ACHN (cell line): Measurements from ENCODE around the gene PAK1.
A peak's percentile ranks its signal among the peaks of the same experiment; 100 is the strongest.
"Not testable (repeated sequence)": the region's sequence is repeated elsewhere in the genome, so short reads cannot be mapped to it uniquely, and the experiment has no call there.

Experiments used
- DNase-seq: peaks from one replicate; pipeline ENCODE4 v3.0.0-alpha.2; 2015
- in situ Hi-C: cut with HindIII; loops from 2 replicates; pipeline ENCODE4 v1.10.0; 2017; ENCODE audit warnings: low sequenced_read_pairs, low pct_ligation_motif_present, low pct_unique_long_range_greater_than_20kb

Gene PAK1

GRCh38 chr11:77300695-77301094, 173.2 kb downstream of the PAK1 start:
- in situ Hi-C loops, result no loop called here
- no peak for DNase-seq

GRCh38 chr11:77300028-77300427, 173.9 kb downstream of the PAK1 start:
- DNase-seq, result peak; percentile 5

GRCh38 chr11:77299528-77299993, 174.3 kb downstream of the PAK1 start:
- no peak for DNase-seq
- in situ Hi-C loops, result no loop called here

More at GRCh38 chr11:77300028-77300427, 173.9 kb downstream of the PAK1 start:
- in situ Hi-C loops, result not testable (repeated sequence)

- in situ Hi-C loops, result no loop called here
- no peak for DNase-seq
These were observed 179.9 kb downstream of the PAK1 start for GRCh38 chr11:77294040-77294439.

GRCh38 chr11:77289737-77290136, 184.2 kb downstream of the PAK1 start:
- in situ Hi-C loops, result no loop called here

GRCh38 chr11:77287615-77288273, 186.2 kb downstream of the PAK1 start:
- in situ Hi-C loops, result no loop called here
- DNase-seq, result peak; percentile 8

More at GRCh38 chr11:77289737-77290136, 184.2 kb downstream of the PAK1 start:
- no peak for DNase-seq

- in situ Hi-C loops, result no loop called here
- no peak for DNase-seq
These were observed 186.8 kb downstream of the PAK1 start for GRCh38 chr11:77287136-77287535.

GRCh38 chr11:77284476-77285468, 189.1 kb downstream of the PAK1 start:
- in situ Hi-C loops, result no loop called here

GRCh38 chr11:77283101-77283500, 190.8 kb downstream of the PAK1 start:
- no peak for DNase-seq
- in situ Hi-C loops, result no loop called here

More at GRCh38 chr11:77284476-77285468, 189.1 kb downstream of the PAK1 start:
- DNase-seq, result no peak

GRCh38 chr11:77278595-77279506, 195.0 kb downstream of the PAK1 start:
- DNase-seq, result no peak
- in situ Hi-C loops, result no loop called here

GRCh38 chr11:77276271-77276670, 197.6 kb downstream of the PAK1 start:
- in situ Hi-C loops, result no loop called here
- DNase-seq, result no peak
